Peyer's patch (tissue), 4 donors: ENCODE data around the gene NEK5. TPM values are rescaled to one million over a fixed set of nuclear protein-coding genes. Genes with fewer than 3 reads are reported as not detected.

ENCODE experiments used
- DNase-seq, 3 donors: peaks; one replicate each; pipeline ENCODE4 v3.0.0-alpha.2; 2017 to 2019
- H3K27ac ChIP-seq, 4 donors: fragments of 200-600 bp; sonication (generic); one replicate each; pipeline ENCODE4 v1.5.1; 2016 to 2019
- H3K27me3 ChIP-seq, 2 donors: fragments of 200-600 bp; sonication (generic); one replicate each; pipeline ENCODE4 v1.5.1; 2019
- H3K36me3 ChIP-seq, 3 donors: fragments of 200-600 bp; sonication (generic); one replicate each; pipeline ENCODE4 v1.5.1; 2016 to 2019
- H3K4me1 ChIP-seq, 4 donors: fragments of 200-600 bp; sonication (generic); one replicate each; pipeline ENCODE4 v1.5.1; 2016 to 2019
- H3K4me3 ChIP-seq, 4 donors: fragments of 200-600 bp; sonication (generic); 1 replicate in 3 of 4; 2 replicates in 1 of 4; pipeline ENCODE4 v1.5.1; 2016 to 2019; ENCODE audit warnings: mild to moderate bottlenecking in 1 of 4
- H3K9me3 ChIP-seq, 4 donors: fragments of 200-600 bp; sonication (generic); one replicate each; pipeline ENCODE4 v1.5.1; 2016 to 2019; ENCODE audit warnings: mild to moderate bottlenecking in 1 of 4
- CTCF ChIP-seq, 6 experiments: fragments of 450-650 bp in 4 of 6; fragments of 200-600 bp in 2 of 6; sonication (generic) in 1 of 6; IDR thresholded peaks; one replicate each; pipeline ENCODE4 v1.5.1; 2017 to 2019; ENCODE audit warnings: antibody characterized with exemption in 6 of 6, mild to moderate bottlenecking in 3 of 6, moderate library complexity in 1 of 6
- POLR2A ChIP-seq, 2 donors: fragments of 450-650 bp; IDR thresholded peaks; one replicate each; pipeline ENCODE4 v1.5.1; 2017; ENCODE audit warnings: antibody characterized with exemption in 2 of 2, mild to moderate bottlenecking in 2 of 2, moderate library complexity in 2 of 2
- total RNA-seq, 4 donors: library from RNA; depleted of rRNA; stranded (reverse); fragments of >200 nt; gene quantifications; one replicate each; pipeline ENCODE4 v1.1.0, GENCODE V29; 2016

The NEK5 gene
- total RNA-seq, 4 donors from 2014 or later: 0.27 TPM; not detected in 3

- Histone ChIP-seq H3K27me3 (no peaks in the 10 kb centered on the region), H3K4me1 (peaks cover 0 to 18% (median 4%) of the 10 kb centered on the region in 4 donors), H3K4me3 (peak within 1 kb of the TSS; percentile 77 to 90 (median 87)), H3K36me3 (no peaks in the 10 kb centered on the region), H3K27ac (peak within 1 kb of the TSS; percentile 70 to 78 (median 72)), H3K9me3 (no peaks in the 10 kb centered on the region)
- DNase-seq: peak; percentile 99 to 100 (median 100)
- TF ChIP-seq CTCF (IDR thresholded peaks at IDR 0.05) (no peak), POLR2A (IDR thresholded peaks at IDR 0.05) (peak; percentile 44 to 45)
These were observed 117.0 kb downstream of the NEK5 start, which contains the start of gene ALG11 for GRCh38 chr13:52011632-52012511. ALG11 (plus strand) TSS chr13:52012398; CDS start chr13:52012419, 21 bp downstream.

- Histone ChIP-seq H3K9me3 (no peaks in the 10 kb centered on the region), H3K4me1 (peaks cover 0 to 22% (median 4%) of the 10 kb centered on the region in 4 donors), H3K27ac (peak within 1 kb of the TSS; percentile 70 to 78 (median 72)), H3K36me3 (no peaks in the 10 kb centered on the region), H3K4me3 (peak within 1 kb of the TSS; percentile 77 to 90 (median 87)), H3K27me3 (no peaks in the 10 kb centered on the region)
- DNase-seq: peak in 1 of 3 donors; percentile 59
- TF ChIP-seq POLR2A (IDR thresholded peaks at IDR 0.05) (no peak), CTCF (IDR thresholded peaks at IDR 0.05) (peak in 2 of 6 experiments; percentile 15 to 16)
These were observed 117.8 kb downstream of the NEK5 start, which contains the start of gene ATP7B for GRCh38 chr13:52010890-52011631. ATP7B (minus strand) TSS chr13:52011450; CDS start chr13:52011337, 113 bp downstream.

GRCh38 chr13:52009946-52010345 lies 118.9 kb downstream of the NEK5 start:
- TF ChIP-seq POLR2A (IDR thresholded peaks at IDR 0.05): no peak
- no peak for TF ChIP-seq CTCF (IDR thresholded peaks at IDR 0.05)
- H3K4me3 ChIP-seq: no peak overlapping the region
- no peaks in the 10 kb centered on the region for H3K9me3 ChIP-seq
- no peak for DNase-seq
- H3K36me3 ChIP-seq: no peaks in the 10 kb centered on the region
- H3K27me3 ChIP-seq: no peaks in the 10 kb centered on the region
- no peak overlapping the region for H3K27ac ChIP-seq
- H3K4me1 ChIP-seq: peaks cover 0 to 28% (median 6%) of the 10 kb centered on the region in 4 donors

- H3K9me3 ChIP-seq: no peaks in the 10 kb centered on the region
- DNase-seq: no peak
- no peaks in the 10 kb centered on the region for H3K27me3 ChIP-seq
- TF ChIP-seq CTCF (IDR thresholded peaks at IDR 0.05): no peak
- no peak for TF ChIP-seq POLR2A (IDR thresholded peaks at IDR 0.05)
- H3K36me3 ChIP-seq: no peaks in the 10 kb centered on the region
- peaks cover 0 to 22% (median 6%) of the 10 kb centered on the region in 4 donors for H3K4me1 ChIP-seq
- H3K4me3 ChIP-seq: peak overlapping the region in 1 of 4 donors; percentile 21
- H3K27ac ChIP-seq: peak overlapping the region in 2 of 4 donors; percentile 39 to 59
These were observed 122.2 kb downstream of the NEK5 start for GRCh38 chr13:52006523-52007245.
